GM06990 (cell line): Measurements from ENCODE around the gene GPC6.

ENCODE experiments used
- DNase-seq: peaks from one replicate; pipeline ENCODE4 v3.0.0-alpha.2; 2011; ENCODE audit not compliant: insufficient read length; ENCODE audit errors: extremely low read depth
- H3K27me3 ChIP-seq: replicated peaks from 2 replicates; pipeline ENCODE4 v1.6.0; 2011; ENCODE audit warnings: low read length; ENCODE audit not compliant: control insufficient read depth, insufficient read depth
- H3K36me3 ChIP-seq: 2 replicates; pipeline ENCODE4 v1.5.1; 2011; ENCODE audit warnings: low read length; ENCODE audit not compliant: control insufficient read depth, insufficient read depth
- H3K4me3 ChIP-seq: replicated peaks from 2 replicates; pipeline ENCODE4 v1.5.1; 2011; ENCODE audit warnings: low read depth, mild to moderate bottlenecking, control low read depth, low read length
- TF ChIP-seq, protein P1 (sequence below): IDR thresholded peaks from 2 replicates; pipeline ENCODE4 v1.5.1; 2011; ENCODE audit warnings: low read length, control low read depth, mild to moderate bottlenecking, inconsistent platforms; ENCODE audit not compliant: insufficient read depth, poor library complexity, severe bottlenecking

The GPC6 gene

DNA sequence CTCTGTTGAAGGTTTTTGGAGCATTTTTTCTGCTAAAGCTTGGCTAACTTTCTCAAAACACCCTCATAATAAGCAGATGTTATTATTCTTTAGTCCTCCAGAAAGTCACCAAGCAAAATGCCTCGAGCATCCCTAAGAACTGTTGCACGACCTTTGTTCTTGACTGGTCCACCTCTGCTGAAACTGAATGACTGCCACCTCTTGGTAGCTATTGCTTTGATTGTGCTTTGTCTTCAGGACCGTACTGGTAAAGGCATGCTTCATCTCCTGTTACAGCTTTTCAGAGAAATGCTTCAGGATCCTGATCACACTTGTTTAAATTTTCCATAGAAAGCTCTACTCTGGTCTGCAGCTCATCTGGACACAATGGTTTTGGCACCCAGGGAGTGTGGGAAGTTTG is 998.1 kb downstream of the GPC6 start:
- Histone ChIP-seq H3K36me3 (no peaks in the 10 kb centered on the region), H3K27me3 (no peaks in the 10 kb centered on the region), H3K4me3 (no peak overlapping the region)
- TF ChIP-seq, protein P1, sequence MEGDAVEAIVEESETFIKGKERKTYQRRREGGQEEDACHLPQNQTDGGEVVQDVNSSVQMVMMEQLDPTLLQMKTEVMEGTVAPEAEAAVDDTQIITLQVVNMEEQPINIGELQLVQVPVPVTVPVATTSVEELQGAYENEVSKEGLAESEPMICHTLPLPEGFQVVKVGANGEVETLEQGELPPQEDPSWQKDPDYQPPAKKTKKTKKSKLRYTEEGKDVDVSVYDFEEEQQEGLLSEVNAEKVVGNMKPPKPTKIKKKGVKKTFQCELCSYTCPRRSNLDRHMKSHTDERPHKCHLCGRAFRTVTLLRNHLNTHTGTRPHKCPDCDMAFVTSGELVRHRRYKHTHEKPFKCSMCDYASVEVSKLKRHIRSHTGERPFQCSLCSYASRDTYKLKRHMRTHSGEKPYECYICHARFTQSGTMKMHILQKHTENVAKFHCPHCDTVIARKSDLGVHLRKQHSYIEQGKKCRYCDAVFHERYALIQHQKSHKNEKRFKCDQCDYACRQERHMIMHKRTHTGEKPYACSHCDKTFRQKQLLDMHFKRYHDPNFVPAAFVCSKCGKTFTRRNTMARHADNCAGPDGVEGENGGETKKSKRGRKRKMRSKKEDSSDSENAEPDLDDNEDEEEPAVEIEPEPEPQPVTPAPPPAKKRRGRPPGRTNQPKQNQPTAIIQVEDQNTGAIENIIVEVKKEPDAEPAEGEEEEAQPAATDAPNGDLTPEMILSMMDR = no peak
- DNase-seq = no peak

DNA sequence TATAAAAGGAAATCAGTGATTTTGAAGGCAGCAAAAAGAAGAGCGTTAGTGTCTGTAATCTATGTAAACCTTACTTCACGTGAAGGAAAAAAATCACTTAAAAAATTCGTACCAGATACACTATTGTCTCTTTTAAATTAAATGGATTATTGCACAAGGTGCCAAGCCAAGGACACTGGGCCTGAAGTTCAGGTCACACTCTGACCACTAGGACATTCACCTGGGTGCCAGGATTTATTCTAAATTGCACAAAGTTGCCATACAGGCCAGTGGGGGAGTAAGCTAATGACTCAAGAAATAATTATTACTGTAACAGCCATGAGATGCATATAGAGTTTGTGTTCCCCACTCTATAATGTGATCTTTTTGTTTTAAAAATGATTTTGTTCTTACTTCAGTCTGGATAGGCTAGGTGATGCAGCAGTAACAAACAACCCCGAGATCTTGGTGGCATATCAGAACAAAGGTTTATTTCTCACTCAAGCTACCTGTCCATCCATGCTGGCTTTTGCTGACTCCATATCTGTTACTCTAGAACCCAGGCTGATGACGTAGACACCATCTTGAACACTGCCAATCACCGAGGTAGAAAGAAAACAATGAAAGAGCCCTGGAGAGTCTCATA is 1000.8 kb downstream of the GPC6 start:
- Histone ChIP-seq H3K27me3 (no peaks in the 10 kb centered on the region), H3K36me3 (no peaks in the 10 kb centered on the region)
- no peak for DNase-seq

DNA sequence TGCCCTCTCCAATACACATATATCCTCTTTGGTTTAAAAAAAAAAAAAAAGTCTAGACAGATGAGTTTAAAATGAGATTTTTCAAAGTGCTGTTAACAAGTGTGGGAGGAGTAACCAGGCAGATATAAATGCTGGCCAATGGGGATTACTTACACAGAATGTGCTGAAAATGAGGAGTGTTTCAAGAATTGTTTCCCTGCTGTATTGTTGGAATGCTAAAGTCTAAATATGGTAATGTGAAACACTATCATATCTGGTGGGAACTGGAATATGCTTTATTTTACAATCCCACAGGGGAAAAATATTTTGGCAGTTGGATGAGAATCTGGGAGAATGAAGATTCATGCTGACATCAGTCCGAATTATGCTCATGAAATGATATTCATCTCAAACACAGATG is 1002.2 kb downstream of the GPC6 start:
- TF ChIP-seq, protein P1 = no peak
- no peak for DNase-seq
- H3K4me3 ChIP-seq = no peak overlapping the region
- no peaks in the 10 kb centered on the region for H3K27me3 ChIP-seq
- H3K36me3 ChIP-seq = no peaks in the 10 kb centered on the region

More for the DNA sequence above, 1000.8 kb downstream of the GPC6 start:
- no peak overlapping the region for H3K4me3 ChIP-seq
- TF ChIP-seq, protein P1 = no peak

DNA sequence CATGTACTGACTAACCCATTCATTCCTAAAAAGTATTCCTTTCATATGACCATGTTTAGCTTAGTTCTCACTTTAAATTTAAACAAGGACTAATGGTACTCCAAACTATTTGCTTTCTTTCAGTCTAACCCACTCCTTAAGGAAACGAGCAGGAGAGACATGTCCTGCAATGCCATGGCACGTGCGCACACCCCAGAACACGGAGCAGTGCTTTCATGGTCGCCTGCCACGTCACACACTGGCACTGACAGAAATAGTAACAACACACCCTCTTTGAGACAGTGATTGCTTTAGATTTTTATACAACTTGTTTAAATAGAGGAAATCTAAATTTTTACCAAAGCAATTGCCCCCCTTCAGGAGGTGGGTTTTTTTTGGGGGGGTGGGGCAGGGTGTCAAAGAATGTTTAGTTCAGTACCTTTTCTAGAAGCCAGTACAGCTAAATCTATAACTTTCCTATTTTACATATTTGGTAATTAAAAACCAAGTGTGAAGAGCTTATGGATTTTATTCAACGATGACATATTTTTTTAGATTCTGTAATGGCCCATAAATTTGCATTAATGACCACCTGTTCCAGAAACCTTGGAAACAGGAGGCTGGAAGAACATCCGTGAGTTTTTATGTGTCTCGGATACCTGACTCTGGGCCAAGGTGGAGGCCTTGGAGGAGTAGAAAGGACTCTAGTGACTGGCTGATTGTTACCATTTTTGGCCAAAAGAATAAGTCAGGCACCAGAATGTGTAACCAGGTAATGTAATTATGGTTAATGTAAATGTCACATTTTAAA is 1005.7 kb downstream of the GPC6 start:
- H3K27me3 ChIP-seq = no peaks in the 10 kb centered on the region

DNA sequence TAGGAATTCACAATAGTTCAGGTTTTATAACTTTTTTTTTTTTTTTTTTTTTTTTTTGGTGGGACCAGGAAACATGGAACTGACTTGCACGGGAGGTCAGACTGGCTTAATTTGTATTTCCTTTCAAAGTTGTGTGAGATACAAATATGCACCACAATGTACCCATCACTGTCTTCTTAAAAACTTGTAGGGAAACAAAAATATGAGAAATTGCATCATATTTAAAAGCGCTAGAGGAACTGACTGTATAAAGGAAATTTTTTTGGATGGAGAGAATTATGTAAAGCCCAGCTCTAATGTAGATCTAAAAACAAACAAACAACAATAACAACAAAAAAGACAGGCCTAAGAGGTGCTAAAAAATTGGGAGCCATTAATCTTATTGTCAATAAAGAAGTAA is 1006.3 kb downstream of the GPC6 start:
- no peak overlapping the region for H3K4me3 ChIP-seq
- DNase-seq = no peak
- H3K36me3 ChIP-seq = no peaks in the 10 kb centered on the region
- TF ChIP-seq, protein P1 = no peak
- H3K27me3 ChIP-seq = no peaks in the 10 kb centered on the region

More for the DNA sequence above, 1005.7 kb downstream of the GPC6 start:
- TF ChIP-seq, protein P1 = no peak
- no peaks in the 10 kb centered on the region for H3K36me3 ChIP-seq
- no peak overlapping the region for H3K4me3 ChIP-seq
- no peak for DNase-seq
